Dendritic cell treated with granulocyte-macrophage colony-stimulating factor and Interleukin-4, amounts not matched to agents 40 ng/mL and 50 ng/mL, for 4 days (primary cell): ENCODE data around the gene FRMD6.

Experiments used
- H3K27ac Mint-ChIP-seq: one replicate; pipeline ENCODE4 v1.8.0; 2022; ENCODE audit warnings: mild to moderate bottlenecking, mixed read lengths
- H3K27me3 Mint-ChIP-seq: one replicate; pipeline ENCODE4 v1.8.0; 2022; ENCODE audit warnings: mild to moderate bottlenecking, mixed read lengths
- H3K36me3 Mint-ChIP-seq: one replicate; pipeline ENCODE4 v1.8.0; 2022; ENCODE audit warnings: low read depth, mixed read lengths
- H3K4me1 Mint-ChIP-seq: one replicate; pipeline ENCODE4 v1.8.0; 2022; ENCODE audit warnings: low read depth, mixed read lengths
- H3K4me3 Mint-ChIP-seq: one replicate; pipeline ENCODE4 v1.8.0; 2022; ENCODE audit warnings: mild to moderate bottlenecking, moderate library complexity, mixed read lengths
- H3K9me3 Mint-ChIP-seq: one replicate; pipeline ENCODE4 v1.8.0; 2022; ENCODE audit warnings: mixed read lengths
- intact Hi-C: fragments of 100-400 bp; cut with micrococcal nuclease; formaldehyde crosslinking; loops from one replicate; pipeline ENCODE4 v1.15.0; 2022

The FRMD6 gene

GRCh38 chr14:51701951-51702350, 50.2 kb downstream of the FRMD6 start:
- intact Hi-C loops: no loop called here
- no peak overlapping the region for H3K4me3 Mint-ChIP-seq
- H3K27ac Mint-ChIP-seq: no peak overlapping the region
- no peaks in the 10 kb centered on the region for H3K27me3 Mint-ChIP-seq
- no peaks in the 10 kb centered on the region for H3K4me1 Mint-ChIP-seq
- H3K9me3 Mint-ChIP-seq: no peaks in the 10 kb centered on the region
- H3K36me3 Mint-ChIP-seq: no peaks in the 10 kb centered on the region

GRCh38 chr14:51703787-51704186, 52.1 kb downstream of the FRMD6 start:
- Mint-ChIP-seq H3K36me3 (no peaks in the 10 kb centered on the region), H3K27ac (no peak overlapping the region), H3K9me3 (no peaks in the 10 kb centered on the region), H3K4me1 (no peaks in the 10 kb centered on the region), H3K4me3 (no peak overlapping the region), H3K27me3 (no peaks in the 10 kb centered on the region)
- intact Hi-C loops: no loop called here

DNA sequence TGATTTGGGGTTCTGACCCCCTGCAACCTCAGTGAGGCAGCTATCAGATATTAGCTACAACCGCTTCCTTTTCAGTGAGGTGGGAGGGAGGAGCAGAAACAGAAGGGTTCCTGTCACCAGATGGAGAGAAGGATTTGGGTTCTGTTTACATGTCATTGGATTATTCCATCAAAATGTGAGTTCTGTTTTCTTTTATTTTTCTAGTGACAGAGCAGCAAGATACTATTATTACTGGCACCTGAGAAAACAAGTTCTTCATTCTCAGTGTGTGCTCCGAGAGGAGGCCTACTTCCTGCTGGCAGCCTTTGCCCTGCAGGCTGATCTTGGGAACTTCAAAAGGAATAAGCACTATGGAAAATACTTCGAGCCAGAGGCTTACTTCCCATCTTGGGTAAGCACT, 52.8 kb downstream of the FRMD6 start:
- Mint-ChIP-seq H3K27ac (no peak overlapping the region), H3K36me3 (no peaks in the 10 kb centered on the region), H3K4me1 (no peaks in the 10 kb centered on the region), H3K4me3 (no peak overlapping the region), H3K9me3 (no peaks in the 10 kb centered on the region), H3K27me3 (no peaks in the 10 kb centered on the region)
- intact Hi-C loops: no loop called here

GRCh38 chr14:51707327-51707726, 55.6 kb downstream of the FRMD6 start:
- no peak overlapping the region for H3K4me3 Mint-ChIP-seq
- intact Hi-C loops: no loop called here

GRCh38 chr14:51711505-51711904, 59.8 kb downstream of the FRMD6 start:
- Mint-ChIP-seq H3K4me3 (no peak overlapping the region), H3K36me3 (no peaks in the 10 kb centered on the region), H3K27ac (no peak overlapping the region), H3K4me1 (no peaks in the 10 kb centered on the region), H3K9me3 (no peaks in the 10 kb centered on the region), H3K27me3 (no peaks in the 10 kb centered on the region)
- intact Hi-C loops: no loop called here

More at GRCh38 chr14:51707327-51707726, 55.6 kb downstream of the FRMD6 start:
- Mint-ChIP-seq H3K4me1 (no peaks in the 10 kb centered on the region), H3K27me3 (no peaks in the 10 kb centered on the region), H3K27ac (no peak overlapping the region), H3K36me3 (no peaks in the 10 kb centered on the region), H3K9me3 (no peaks in the 10 kb centered on the region)

DNA sequence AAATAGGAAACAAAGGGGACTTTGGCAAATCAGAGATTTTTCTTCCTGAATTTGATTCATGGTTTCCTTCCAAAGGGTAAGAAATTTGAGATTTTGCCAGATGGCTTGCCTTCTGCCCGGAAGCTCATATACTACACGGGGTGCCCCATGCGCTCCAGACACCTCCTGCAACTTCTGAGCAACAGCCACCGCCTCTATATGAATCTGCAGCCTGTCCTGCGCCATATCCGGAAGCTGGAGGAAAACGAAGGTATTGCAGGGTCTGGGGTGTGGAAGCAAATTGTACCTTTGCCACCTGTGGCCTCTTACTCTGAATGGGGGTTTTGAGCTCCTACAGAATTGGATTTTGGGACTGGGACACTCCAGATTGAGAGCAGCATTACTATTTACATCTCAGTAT, 63.5 kb downstream of the FRMD6 start:
- Mint-ChIP-seq H3K9me3 (no peaks in the 10 kb centered on the region), H3K4me1 (no peaks in the 10 kb centered on the region), H3K27me3 (no peaks in the 10 kb centered on the region), H3K27ac (no peak overlapping the region), H3K4me3 (no peak overlapping the region), H3K36me3 (no peaks in the 10 kb centered on the region)
- intact Hi-C loops: no loop called here

DNA sequence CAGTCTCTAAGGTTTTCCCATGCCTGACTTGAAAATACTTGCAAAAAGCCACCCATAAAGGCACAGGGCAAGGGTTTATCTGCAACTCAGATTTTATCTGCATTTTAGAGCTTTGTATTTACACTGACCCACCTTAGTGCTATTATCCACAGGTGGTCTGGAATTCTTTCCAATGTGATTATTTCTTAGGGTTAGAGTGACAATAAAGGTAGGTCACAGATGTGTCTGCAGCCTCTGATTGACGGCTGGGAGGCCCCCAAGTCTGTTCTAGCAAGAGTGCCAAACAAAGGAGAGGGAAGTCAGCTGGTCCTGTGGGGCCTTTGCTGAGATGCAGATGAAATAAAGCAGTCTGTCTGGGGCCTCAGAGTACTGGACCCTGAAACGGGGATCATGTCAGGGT, 64.0 kb downstream of the FRMD6 start:
- H3K27ac Mint-ChIP-seq: no peak overlapping the region
- H3K9me3 Mint-ChIP-seq: no peaks in the 10 kb centered on the region
- no peaks in the 10 kb centered on the region for H3K27me3 Mint-ChIP-seq
- no peaks in the 10 kb centered on the region for H3K36me3 Mint-ChIP-seq
- no peak overlapping the region for H3K4me3 Mint-ChIP-seq
- intact Hi-C loops: no loop called here
- H3K4me1 Mint-ChIP-seq: no peaks in the 10 kb centered on the region

DNA sequence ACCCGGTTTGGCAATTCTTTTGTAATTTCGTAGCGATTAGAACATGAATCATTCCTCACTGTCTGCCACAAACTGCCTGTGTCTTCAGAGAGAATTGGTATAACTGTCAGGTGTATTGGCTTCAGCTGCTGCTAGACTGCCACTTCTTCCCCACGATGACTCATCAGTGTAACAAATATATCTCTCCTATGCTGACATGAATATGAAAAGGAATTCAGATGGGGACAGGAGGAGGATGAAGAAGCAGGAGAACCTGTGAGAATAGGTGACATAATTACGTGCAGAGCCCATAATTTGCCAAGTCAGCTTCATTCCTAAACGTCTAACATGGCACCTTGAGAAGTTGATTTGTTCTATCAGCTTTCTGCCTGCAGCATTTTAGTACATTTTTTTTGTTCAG, 64.9 kb downstream of the FRMD6 start:
- Mint-ChIP-seq H3K36me3 (no peaks in the 10 kb centered on the region), H3K4me1 (no peaks in the 10 kb centered on the region), H3K27ac (no peak overlapping the region), H3K4me3 (no peak overlapping the region), H3K27me3 (no peaks in the 10 kb centered on the region), H3K9me3 (no peaks in the 10 kb centered on the region)
- intact Hi-C loops: no loop called here

DNA sequence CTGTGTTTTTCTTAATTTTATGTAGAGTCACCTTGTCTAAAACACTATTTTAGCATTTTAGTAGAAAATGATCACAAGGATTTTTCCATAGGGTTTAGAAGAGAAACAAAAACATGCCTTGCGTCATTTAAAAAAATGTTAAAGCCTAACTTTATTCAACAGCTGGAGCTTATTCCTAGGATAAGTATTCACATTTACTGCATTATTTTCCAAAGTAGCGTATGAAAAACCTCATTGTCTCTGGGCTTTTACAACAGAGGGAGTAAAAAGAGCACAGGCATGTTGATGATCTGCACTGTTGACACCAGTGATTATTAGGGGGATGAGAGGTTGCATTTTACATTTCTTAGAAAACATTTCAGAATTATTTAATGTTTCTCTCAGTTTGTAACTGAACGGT, 66.1 kb downstream of the FRMD6 start:
- Mint-ChIP-seq H3K9me3 (no peaks in the 10 kb centered on the region), H3K4me1 (no peaks in the 10 kb centered on the region), H3K36me3 (no peaks in the 10 kb centered on the region), H3K27ac (no peak overlapping the region), H3K27me3 (no peaks in the 10 kb centered on the region), H3K4me3 (no peak overlapping the region)
- intact Hi-C loops: no loop called here

DNA sequence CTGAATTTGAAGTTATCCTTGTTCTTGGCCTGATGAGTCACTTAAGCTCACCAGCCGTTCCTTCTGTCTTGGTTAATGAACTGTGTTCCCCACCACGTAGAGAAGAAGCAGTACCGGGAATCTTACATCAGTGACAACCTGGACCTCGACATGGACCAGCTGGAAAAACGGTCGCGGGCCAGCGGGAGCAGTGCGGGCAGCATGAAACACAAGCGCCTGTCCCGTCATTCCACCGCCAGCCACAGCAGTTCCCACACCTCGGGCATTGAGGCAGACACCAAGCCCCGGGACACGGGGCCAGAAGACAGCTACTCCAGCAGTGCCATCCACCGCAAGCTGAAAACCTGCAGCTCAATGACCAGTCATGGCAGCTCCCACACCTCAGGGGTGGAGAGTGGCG, 68.2 kb downstream of the FRMD6 start:
- Mint-ChIP-seq H3K27me3 (peaks cover under 1% of the 10 kb centered on the region), H3K27ac (no peak overlapping the region), H3K4me3 (no peak overlapping the region), H3K36me3 (no peaks in the 10 kb centered on the region), H3K4me1 (no peaks in the 10 kb centered on the region), H3K9me3 (no peaks in the 10 kb centered on the region)
- intact Hi-C loops: no loop called here

DNA sequence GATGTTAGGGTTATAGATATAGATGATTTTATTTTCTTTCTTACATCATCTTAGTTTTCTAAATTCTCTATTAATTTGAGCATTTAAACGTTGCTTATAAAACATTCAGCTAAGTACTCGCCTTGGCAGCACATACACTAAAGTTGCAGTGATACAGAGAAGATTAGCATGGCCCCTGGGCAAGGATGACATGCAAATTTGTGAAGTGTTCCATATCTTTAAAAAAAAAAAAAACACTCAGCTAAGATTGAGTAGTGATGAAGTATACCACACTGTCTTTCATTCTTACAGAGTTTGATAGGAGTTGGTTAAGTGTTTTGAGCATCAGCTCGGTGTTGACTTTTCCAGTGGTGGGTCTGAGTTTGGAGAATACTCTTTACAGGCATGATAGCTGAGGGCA, 72.3 kb downstream of the FRMD6 start:
- H3K27ac Mint-ChIP-seq: no peak overlapping the region
- peaks cover 5% of the 10 kb centered on the region for H3K4me1 Mint-ChIP-seq
- peaks cover 5% of the 10 kb centered on the region for H3K36me3 Mint-ChIP-seq
- intact Hi-C loops: no loop called here
- H3K4me3 Mint-ChIP-seq: no peak overlapping the region
- no peaks in the 10 kb centered on the region for H3K9me3 Mint-ChIP-seq
- peaks cover 3% of the 10 kb centered on the region for H3K27me3 Mint-ChIP-seq

GRCh38 chr14:51724650-51725049, 72.9 kb downstream of the FRMD6 start:
- peaks cover 5% of the 10 kb centered on the region for H3K36me3 Mint-ChIP-seq
- intact Hi-C loops: no loop called here
- no peak overlapping the region for H3K4me3 Mint-ChIP-seq
- no peaks in the 10 kb centered on the region for H3K9me3 Mint-ChIP-seq
- no peak overlapping the region for H3K27ac Mint-ChIP-seq
- peaks cover 5% of the 10 kb centered on the region for H3K27me3 Mint-ChIP-seq
- H3K4me1 Mint-ChIP-seq: peaks cover 5% of the 10 kb centered on the region

- peaks cover 5% of the 10 kb centered on the region for H3K36me3 Mint-ChIP-seq
- intact Hi-C loops: no loop called here
- peaks cover 5% of the 10 kb centered on the region for H3K27me3 Mint-ChIP-seq
- H3K4me1 Mint-ChIP-seq: peaks cover 5% of the 10 kb centered on the region
- H3K9me3 Mint-ChIP-seq: no peaks in the 10 kb centered on the region
- no peak overlapping the region for H3K4me3 Mint-ChIP-seq
- no peak overlapping the region for H3K27ac Mint-ChIP-seq
Observed at GRCh38 chr14:51725061-51725460, 73.4 kb downstream of the FRMD6 start.

DNA sequence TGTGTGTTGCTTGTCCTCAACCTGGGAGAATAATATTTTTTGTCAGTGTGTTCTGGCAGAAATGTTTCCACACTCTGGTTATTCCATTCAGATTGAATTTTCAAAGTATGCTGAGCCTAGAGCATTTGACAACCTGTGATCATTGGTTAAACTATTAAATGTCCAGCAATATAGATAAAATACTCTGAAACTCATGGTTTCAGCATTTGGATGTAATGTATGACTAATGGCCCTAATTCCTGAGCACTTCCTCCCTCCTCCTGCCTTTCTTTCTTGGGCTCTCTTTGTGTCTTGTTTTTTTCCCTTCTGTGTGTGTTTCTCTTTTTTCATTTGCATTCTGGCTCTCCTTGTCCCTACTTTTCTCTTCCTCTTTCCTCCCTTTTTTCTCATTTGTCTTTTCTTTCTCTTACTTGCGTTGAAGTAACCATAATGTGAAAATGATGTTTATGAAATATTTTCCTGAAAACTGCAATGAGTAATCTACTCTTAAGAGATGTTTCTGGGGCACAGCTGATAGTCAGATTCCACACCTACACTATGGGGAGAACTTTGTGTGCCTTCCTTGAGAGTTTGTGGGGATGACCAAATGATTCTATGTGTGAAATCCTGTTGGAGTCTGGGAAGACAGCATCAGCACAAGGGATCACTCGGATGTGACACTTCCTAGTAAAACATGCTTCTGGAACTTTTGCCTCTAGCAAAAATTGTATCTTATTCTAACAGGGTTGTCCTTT, 74.6 kb downstream of the FRMD6 start:
- Mint-ChIP-seq H3K27ac (no peak overlapping the region), H3K27me3 (peaks cover 10% of the 10 kb centered on the region), H3K9me3 (no peaks in the 10 kb centered on the region), H3K4me3 (no peak overlapping the region), H3K36me3 (peaks cover 5% of the 10 kb centered on the region), H3K4me1 (peaks cover 5% of the 10 kb centered on the region)
- intact Hi-C loops: no loop called here

GRCh38 chr14:51727526-51727925, 75.8 kb downstream of the FRMD6 start:
- intact Hi-C loops: no loop called here
- no peak overlapping the region for H3K4me3 Mint-ChIP-seq
- peaks cover 5% of the 10 kb centered on the region for H3K36me3 Mint-ChIP-seq
- no peaks in the 10 kb centered on the region for H3K9me3 Mint-ChIP-seq
- peaks cover 18% of the 10 kb centered on the region for H3K27me3 Mint-ChIP-seq
- peaks cover 5% of the 10 kb centered on the region for H3K4me1 Mint-ChIP-seq
- H3K27ac Mint-ChIP-seq: no peak overlapping the region
